GM20000 (cell line): Measurements from ENCODE around the gene CA9.
"Not testable (repeated sequence)": the region's sequence is repeated elsewhere in the genome, so short reads cannot be mapped to it uniquely, and the experiment has no call there.

Experiments used
- DNase-seq: peaks from one replicate; pipeline ENCODE4 v3.0.0; 2012; ENCODE audit warnings: low spot score
- TF ChIP-seq, protein P1 (sequence below): IDR thresholded peaks from 2 replicates; pipeline ENCODE4 v1.5.1; 2012; ENCODE audit warnings: mild to moderate bottlenecking, control low read depth; ENCODE audit errors: extremely low read depth, missing control alignments

The CA9 gene

DNA sequence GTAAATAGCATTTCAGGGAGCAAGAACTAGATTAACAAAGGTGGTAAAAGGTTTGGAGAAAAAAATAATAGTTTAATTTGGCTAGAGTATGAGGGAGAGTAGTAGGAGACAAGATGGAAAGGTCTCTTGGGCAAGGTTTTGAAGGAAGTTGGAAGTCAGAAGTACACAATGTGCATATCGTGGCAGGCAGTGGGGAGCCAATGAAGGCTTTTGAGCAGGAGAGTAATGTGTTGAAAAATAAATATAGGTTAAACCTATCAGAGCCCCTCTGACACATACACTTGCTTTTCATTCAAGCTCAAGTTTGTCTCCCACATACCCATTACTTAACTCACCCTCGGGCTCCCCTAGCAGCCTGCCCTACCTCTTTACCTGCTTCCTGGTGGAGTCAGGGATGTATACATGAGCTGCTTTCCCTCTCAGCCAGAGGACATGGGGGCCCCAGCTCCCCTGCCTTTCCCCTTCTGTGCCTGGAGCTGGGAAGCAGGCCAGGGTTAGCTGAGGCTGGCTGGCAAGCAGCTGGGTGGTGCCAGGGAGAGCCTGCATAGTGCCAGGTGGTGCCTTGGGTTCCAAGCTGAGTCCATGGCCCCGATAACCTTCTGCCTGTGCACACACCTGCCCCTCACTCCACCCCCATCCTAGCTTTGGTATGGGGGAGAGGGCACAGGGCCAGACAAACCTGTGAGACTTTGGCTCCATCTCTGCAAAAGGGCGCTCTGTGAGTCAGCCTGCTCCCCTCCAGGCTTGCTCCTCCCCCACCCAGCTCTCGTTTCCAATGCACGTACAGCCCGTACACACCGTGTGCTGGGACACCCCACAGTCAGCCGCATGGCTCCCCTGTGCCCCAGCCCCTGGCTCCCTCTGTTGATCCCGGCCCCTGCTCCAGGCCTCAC lies at the start of gene CA9:
TSS of gene CA9 (plus strand) at position 797 of the 893 bp plus-strand sequence. CDS start at position 829, 32 bp downstream.
- TF ChIP-seq, protein P1, sequence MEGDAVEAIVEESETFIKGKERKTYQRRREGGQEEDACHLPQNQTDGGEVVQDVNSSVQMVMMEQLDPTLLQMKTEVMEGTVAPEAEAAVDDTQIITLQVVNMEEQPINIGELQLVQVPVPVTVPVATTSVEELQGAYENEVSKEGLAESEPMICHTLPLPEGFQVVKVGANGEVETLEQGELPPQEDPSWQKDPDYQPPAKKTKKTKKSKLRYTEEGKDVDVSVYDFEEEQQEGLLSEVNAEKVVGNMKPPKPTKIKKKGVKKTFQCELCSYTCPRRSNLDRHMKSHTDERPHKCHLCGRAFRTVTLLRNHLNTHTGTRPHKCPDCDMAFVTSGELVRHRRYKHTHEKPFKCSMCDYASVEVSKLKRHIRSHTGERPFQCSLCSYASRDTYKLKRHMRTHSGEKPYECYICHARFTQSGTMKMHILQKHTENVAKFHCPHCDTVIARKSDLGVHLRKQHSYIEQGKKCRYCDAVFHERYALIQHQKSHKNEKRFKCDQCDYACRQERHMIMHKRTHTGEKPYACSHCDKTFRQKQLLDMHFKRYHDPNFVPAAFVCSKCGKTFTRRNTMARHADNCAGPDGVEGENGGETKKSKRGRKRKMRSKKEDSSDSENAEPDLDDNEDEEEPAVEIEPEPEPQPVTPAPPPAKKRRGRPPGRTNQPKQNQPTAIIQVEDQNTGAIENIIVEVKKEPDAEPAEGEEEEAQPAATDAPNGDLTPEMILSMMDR, result no peak
- no peak for DNase-seq

DNA sequence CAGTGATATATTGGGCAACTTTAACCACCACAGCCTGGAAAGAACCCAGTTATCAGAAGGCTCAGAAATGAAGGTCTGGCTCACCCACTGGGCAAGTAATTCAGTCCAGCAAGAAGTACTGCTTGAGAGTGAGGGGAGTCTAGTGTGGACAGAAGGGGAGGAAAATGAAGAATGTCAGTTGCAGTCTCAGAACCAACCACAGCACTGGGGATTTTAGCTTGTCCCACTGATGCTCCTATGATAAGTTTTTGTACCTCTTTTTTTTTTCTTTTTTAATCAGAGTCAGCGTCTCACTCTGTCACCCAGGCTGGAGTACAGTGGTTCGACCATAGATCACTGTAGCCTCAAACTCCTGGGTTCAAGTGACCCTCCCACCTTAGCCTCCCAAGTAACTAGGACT lies 46.2 kb upstream of the CA9 start:
- no peak for DNase-seq
- TF ChIP-seq, protein P1, result no peak

DNA sequence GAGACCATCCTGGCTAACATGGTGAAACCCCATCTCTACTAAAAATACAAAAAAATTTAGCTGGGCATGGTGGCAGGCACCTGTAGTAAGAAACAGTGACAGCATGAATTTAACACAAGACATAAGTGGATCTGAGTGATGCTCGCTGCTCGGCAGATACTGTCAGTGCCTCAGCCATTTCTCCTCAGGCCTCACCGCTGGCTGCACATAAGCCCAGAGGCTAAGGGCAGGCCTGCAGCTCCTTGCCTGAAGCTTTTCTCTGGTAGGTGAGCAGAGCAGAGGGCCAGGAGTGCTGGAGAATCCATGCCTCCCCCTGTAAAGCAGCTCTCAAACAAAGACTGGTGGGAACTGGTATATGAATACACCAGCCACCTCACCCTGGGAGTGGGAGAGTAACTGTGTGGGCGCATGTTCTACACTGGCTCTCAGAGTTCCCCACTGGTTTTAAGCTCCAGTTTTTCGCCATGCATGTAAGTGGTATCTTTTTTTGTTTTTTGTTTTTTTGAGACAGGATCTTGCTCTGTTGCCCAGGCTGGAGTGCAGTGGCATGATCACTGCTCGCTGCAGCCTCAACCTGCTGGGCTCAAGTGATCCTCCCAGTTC lies 45.2 kb upstream of the CA9 start:
- TF ChIP-seq, protein P1, result no peak
- no peak for DNase-seq

DNA sequence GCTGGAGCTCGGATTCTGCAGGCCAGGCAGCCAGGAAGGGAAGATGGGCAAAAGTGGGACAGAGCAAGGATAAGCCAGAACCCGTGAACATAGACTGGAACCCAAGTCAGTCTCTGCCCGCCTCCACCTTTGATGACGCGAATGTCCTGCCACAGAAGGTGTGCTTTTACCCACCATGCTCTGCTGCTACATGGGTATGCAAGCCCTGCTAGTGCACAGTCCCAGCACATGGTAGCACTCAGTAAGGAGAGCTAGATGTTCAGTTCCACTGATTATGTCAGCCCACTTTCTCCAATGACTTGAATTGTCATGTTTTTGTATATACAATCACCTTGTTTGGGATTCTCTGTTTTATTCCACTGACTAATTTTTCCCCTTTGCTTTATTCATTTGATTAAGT lies 44.1 kb upstream of the CA9 start:
- TF ChIP-seq, protein P1, result no peak
- DNase-seq, result no peak

DNA sequence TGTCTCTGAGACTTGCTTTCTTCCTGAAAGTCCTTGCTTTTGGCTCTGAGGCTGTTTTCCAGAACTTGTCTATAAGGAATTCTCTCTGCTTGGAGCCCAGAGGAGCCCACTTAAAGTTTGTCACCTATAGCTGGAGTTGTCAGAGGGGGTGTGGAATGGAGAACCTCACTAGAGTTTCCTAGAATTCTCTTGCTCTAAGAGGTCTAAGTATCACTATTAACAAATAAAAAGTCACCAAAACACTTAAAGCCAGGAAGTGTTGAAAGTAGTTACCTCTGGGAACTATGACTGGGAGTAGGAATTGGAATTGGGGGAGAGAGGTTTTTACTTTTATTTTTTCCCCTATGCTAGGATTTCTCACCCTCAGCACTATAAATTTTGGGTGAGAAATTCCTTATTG lies 38.0 kb upstream of the CA9 start:
- TF ChIP-seq, protein P1, result no peak
- no peak for DNase-seq

DNA sequence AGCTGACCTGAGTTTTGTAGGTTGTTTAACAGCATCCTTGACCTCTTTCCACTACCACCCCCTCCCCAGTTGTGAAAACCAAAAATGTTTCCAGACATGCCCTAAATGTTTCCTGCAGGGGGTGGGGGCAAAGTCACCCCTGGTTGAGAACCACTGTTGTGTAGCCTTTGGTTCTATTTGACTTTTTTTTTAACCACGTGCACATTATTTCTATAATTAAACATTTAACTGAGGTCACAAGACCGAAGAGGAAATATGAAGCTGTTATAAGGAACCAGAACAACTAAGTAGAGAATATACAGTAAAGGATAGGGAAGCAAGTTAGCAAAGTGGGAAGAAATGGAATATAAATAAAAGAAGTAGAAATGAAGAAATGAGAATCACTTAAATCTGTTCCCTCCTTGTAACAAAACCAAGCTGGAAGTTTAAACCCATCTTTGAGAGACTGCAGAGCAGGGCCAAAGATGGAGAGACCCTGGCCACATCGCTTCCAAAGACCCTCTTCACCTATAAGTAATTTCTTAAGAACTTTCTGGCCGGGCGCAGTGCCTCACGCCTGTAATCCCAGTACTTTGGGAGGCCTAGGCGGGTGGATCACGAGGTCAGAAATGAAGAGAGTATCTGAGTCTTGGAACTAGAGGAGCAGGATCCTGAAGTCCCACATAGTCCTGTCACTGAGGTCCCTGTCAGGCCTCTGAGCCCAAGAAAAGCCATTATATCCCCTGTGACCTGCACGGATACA lies 37.4 kb upstream of the CA9 start:
- no peak for DNase-seq
- TF ChIP-seq, protein P1, result no peak

DNA sequence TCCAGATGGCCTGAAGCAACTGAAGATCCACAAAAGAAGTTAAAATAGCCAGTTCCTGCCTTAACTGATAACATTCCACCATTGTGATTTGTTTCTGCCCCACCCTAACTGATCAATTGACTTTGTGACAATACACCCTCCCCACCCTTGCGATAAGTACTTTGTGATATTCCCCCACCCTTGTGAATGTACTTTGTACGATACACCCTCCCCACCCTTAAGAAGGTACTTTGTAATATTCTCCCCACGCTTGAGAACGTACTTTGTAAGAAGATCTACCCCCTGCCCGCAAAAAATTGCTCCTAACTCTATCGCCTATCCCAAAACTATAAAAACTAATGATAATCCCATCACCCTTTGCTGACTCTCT lies 36.9 kb upstream of the CA9 start:
- DNase-seq, result not testable (repeated sequence)

DNA sequence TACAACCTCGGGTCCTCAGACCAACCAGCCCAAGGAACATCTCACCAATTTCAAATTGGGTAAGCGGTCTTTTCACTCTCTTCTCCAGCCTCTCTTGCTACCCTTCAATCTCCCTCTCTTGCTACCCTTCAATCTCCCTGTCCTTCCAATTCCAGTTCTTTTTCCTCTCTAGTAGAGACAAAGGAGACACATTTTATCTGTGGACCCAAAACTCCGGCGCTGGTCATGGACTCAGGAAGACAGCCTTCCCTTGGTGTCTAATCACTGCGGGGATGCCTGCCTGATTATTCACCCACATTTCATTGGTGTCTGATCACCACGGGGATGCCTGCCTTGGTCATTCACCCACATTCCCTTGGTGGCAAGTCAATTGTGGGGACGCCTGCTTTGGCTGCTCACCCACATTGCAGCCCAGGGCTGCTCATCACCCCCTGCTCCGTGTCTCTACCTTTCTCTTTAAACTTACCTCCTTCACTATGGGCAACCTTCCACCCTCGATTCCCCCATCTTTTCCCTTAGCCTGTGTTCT lies 36.2 kb upstream of the CA9 start:
- not testable (repeated sequence) for DNase-seq

DNA sequence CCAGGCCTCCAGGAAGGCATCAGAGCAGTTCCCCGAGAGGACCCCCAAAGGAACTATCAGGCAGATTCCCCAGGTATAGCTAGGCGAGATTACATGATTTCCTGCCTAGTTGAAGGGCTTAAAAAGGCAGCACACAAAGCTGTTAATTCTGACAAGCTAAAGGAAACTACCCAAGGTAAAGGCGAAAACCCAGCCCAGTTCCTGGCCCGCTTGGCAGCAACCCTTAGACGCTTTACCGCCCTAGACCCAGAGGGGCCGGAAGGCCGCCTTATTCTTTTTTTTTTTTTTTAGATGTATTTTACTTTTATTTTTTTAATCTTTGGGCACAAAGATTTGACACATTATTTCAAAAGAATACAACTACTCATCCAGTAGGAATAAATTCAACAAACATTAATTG lies 35.0 kb upstream of the CA9 start:
- not testable (repeated sequence) for DNase-seq

DNA sequence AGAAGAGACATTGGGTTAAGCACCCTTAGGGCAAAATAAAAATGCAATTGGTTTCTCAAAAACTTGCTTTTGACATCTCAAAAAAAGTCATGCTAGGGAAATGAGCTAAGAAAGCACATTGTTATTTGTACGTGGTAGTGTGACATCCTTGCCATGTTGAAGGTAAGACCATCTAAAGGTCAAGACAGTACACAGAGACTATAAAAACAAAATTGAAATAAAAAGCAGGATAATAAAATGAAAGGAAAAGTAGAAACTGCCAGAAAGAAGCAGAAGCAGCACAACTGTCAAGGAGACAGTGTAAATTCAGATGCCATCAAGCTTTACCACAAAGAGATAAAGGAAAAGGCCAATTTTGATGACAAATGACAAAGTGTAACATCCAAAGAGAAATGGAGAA lies 34.5 kb upstream of the CA9 start:
- DNase-seq, result not testable (repeated sequence)
